Measurements from ENCODE around the gene HS6ST2. TPM values are rescaled to one million over a fixed set of nuclear protein-coding genes. Genes with fewer than 3 reads are reported as not detected.

Gene HS6ST2
- total and polyA plus RNA-seq, 12 donors = 0.13 to 1.2 (median 0.26) TPM; not detected in 3

GRCh38 chrX:132774010-132774714, 184.3 kb downstream of the HS6ST2 start:
- WGBS, 2 donors = 67 to 68% methylated on average over 5 of the region's 5 CpGs
- ATAC-seq (no peak), DNase-seq (no peak)
- Histone ChIP-seq H3K9me3 (no peaks in the 10 kb centered on the region), H3K4me3 (no peak overlapping the region), H3K27ac (no peak overlapping the region), H3K4me1 (no peaks in the 10 kb centered on the region), H3K36me3 (no peaks in the 10 kb centered on the region), H3K27me3 (peaks cover 0 to 35% (median 0%) of the 10 kb centered on the region in 7 donors)
- no peak for TF ChIP-seq CTCF (IDR thresholded peaks at IDR 0.05)
- intact Hi-C loops (cut with DNase I) = no loop called here

- H3K27ac ChIP-seq = no peak overlapping the region
- H3K9me3 ChIP-seq = no peaks in the 10 kb centered on the region
- H3K27me3 ChIP-seq = peaks cover 0 to 48% (median 0%) of the 10 kb centered on the region in 7 donors
- H3K36me3 ChIP-seq = no peaks in the 10 kb centered on the region
- no peak for DNase-seq
- TF ChIP-seq CTCF (IDR thresholded peaks at IDR 0.05) = no peak
- ATAC-seq = no peak
- WGBS, 2 donors = 93 to 95% methylated on average over 7 of the region's 7 CpGs
- H3K4me1 ChIP-seq = no peaks in the 10 kb centered on the region
- intact Hi-C loops (cut with DNase I) = no loop called here
- H3K4me3 ChIP-seq = no peak overlapping the region
These were observed 188.8 kb downstream of the HS6ST2 start for GRCh38 chrX:132769609-132770008.

- TF ChIP-seq CTCF (IDR thresholded peaks at IDR 0.05) = no peak
- Histone ChIP-seq H3K27ac (no peak overlapping the region), H3K36me3 (no peaks in the 10 kb centered on the region), H3K4me3 (no peak overlapping the region), H3K27me3 (peaks cover 0 to 49% (median 0%) of the 10 kb centered on the region in 7 donors), H3K4me1 (no peaks in the 10 kb centered on the region), H3K9me3 (no peaks in the 10 kb centered on the region)
- ATAC-seq = no peak
- intact Hi-C loops (cut with DNase I) = no loop called here
- no peak for DNase-seq
- 84 to 95% methylated on average over 1 of the region's 1 CpG for WGBS, 2 donors
These were observed 192.0 kb downstream of the HS6ST2 start for GRCh38 chrX:132766452-132766851.

GRCh38 chrX:132763528-132763927, 194.9 kb downstream of the HS6ST2 start:
- intact Hi-C loops (cut with DNase I) = no loop called here
- 51 to 57% methylated on average over 3 of the region's 3 CpGs for WGBS, 2 donors
- H3K4me1 ChIP-seq = no peaks in the 10 kb centered on the region
- H3K9me3 ChIP-seq = no peaks in the 10 kb centered on the region
- no peak overlapping the region for H3K27ac ChIP-seq
- ATAC-seq (no peak), DNase-seq (no peak)
- no peak for TF ChIP-seq CTCF (IDR thresholded peaks at IDR 0.05)
- no peak overlapping the region for H3K4me3 ChIP-seq
- H3K36me3 ChIP-seq = no peaks in the 10 kb centered on the region
- peaks cover 0 to 63% (median 0%) of the 10 kb centered on the region in 7 donors for H3K27me3 ChIP-seq
